ENCODE data around the gene TERB1.

GRCh38 chr16:66717112-66717675 is 84.2 kb downstream of the TERB1 start:
- TF ChIP-seq ZNF707 (tag by site-specific recombination; IDR thresholded peaks at IDR 0.05) (no peak), ZNF140 (tag by site-specific recombination; IDR thresholded peaks at IDR 0.05) (no peak), ZNF560 (tag by site-specific recombination; IDR thresholded peaks at IDR 0.05; ENCODE audit: borderline replicate concordance) (no peak), ZNF184 (tag by site-specific recombination; IDR thresholded peaks at IDR 0.05) (no peak), ZNF311 (tag by site-specific recombination; IDR thresholded peaks at IDR 0.05; ENCODE audit: borderline replicate concordance) (no peak), ZNF341 (tag by site-specific recombination; IDR thresholded peaks at IDR 0.05; ENCODE audit: low read depth) (no peak), RBAK (tag by site-specific recombination; IDR thresholded peaks at IDR 0.05) (no peak), ZEB2 (tag by site-specific recombination; IDR thresholded peaks at IDR 0.05) (no peak), ZNF530 (tag by site-specific recombination; IDR thresholded peaks at IDR 0.05; ENCODE audit: low read depth) (no peak), REST (tag by site-specific recombination; IDR thresholded peaks at IDR 0.05) (no peak), ZNF473 (tag by site-specific recombination; IDR thresholded peaks at IDR 0.05) (no peak), SALL2 (tag by site-specific recombination; IDR thresholded peaks at IDR 0.05; ENCODE audit: borderline replicate concordance) (no peak)
- TF ChIP-seq, protein P1, sequence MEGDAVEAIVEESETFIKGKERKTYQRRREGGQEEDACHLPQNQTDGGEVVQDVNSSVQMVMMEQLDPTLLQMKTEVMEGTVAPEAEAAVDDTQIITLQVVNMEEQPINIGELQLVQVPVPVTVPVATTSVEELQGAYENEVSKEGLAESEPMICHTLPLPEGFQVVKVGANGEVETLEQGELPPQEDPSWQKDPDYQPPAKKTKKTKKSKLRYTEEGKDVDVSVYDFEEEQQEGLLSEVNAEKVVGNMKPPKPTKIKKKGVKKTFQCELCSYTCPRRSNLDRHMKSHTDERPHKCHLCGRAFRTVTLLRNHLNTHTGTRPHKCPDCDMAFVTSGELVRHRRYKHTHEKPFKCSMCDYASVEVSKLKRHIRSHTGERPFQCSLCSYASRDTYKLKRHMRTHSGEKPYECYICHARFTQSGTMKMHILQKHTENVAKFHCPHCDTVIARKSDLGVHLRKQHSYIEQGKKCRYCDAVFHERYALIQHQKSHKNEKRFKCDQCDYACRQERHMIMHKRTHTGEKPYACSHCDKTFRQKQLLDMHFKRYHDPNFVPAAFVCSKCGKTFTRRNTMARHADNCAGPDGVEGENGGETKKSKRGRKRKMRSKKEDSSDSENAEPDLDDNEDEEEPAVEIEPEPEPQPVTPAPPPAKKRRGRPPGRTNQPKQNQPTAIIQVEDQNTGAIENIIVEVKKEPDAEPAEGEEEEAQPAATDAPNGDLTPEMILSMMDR (tag by site-specific recombination; IDR thresholded peaks at IDR 0.05), result no peak
- TF ChIP-seq, protein P2, sequence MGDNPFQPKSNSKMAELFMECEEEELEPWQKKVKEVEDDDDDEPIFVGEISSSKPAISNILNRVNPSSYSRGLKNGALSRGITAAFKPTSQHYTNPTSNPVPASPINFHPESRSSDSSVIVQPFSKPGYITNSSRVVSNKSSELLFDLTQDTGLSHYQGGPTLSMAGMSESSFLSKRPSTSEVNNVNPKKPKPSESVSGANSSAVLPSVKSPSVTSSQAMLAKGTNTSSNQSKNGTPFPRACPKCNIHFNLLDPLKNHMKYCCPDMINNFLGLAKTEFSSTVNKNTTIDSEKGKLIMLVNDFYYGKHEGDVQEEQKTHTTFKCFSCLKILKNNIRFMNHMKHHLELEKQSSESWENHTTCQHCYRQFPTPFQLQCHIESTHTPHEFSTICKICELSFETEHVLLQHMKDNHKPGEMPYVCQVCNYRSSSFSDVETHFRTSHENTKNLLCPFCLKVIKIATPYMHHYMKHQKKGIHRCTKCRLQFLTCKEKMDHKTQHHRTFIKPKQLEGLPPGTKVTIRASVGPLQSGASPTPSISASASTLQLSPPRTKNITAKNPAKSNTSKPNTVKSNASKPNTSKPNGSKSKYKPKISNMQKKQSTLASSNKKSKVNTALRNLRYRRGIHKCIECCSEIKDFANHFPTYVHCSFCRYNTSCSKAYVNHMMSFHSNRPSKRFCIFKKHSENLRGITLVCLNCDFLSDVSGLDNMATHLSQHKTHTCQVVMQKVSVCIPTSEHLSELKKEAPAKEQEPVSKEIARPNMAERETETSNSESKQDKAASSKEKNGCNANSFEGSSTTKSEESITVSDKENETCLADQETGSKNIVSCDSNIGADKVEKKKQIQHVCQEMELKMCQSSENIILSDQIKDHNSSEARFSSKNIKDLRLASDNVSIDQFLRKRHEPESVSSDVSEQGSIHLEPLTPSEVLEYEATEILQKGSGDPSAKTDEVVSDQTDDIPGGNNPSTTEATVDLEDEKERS (tag by site-specific recombination; IDR thresholded peaks at IDR 0.05), result no peak

Data from HEK293 (cell line).